GM12864 (cell line): Measurements from ENCODE around the gene SEC24C.
"Not testable (repeated sequence)": the region's sequence is repeated elsewhere in the genome, so short reads cannot be mapped to it uniquely, and the experiment has no call there.

Source experiments
- DNase-seq: peaks from one replicate; pipeline ENCODE4 v3.0.0-alpha.2; 2011; ENCODE audit warnings: low read depth
- H3K4me3 ChIP-seq: 2 replicates; pipeline ENCODE4 v1.5.1; 2011; ENCODE audit warnings: mild to moderate bottlenecking, low read depth, low read length, control low read depth
- TF ChIP-seq, protein P1 (sequence below): IDR thresholded peaks from 2 replicates; pipeline ENCODE4 v1.5.1; 2011; ENCODE audit warnings: low read depth, mild to moderate bottlenecking, moderate library complexity, low read length, control low read depth, inconsistent platforms; ENCODE audit errors: missing control alignments

SEC24C gene, protein sequence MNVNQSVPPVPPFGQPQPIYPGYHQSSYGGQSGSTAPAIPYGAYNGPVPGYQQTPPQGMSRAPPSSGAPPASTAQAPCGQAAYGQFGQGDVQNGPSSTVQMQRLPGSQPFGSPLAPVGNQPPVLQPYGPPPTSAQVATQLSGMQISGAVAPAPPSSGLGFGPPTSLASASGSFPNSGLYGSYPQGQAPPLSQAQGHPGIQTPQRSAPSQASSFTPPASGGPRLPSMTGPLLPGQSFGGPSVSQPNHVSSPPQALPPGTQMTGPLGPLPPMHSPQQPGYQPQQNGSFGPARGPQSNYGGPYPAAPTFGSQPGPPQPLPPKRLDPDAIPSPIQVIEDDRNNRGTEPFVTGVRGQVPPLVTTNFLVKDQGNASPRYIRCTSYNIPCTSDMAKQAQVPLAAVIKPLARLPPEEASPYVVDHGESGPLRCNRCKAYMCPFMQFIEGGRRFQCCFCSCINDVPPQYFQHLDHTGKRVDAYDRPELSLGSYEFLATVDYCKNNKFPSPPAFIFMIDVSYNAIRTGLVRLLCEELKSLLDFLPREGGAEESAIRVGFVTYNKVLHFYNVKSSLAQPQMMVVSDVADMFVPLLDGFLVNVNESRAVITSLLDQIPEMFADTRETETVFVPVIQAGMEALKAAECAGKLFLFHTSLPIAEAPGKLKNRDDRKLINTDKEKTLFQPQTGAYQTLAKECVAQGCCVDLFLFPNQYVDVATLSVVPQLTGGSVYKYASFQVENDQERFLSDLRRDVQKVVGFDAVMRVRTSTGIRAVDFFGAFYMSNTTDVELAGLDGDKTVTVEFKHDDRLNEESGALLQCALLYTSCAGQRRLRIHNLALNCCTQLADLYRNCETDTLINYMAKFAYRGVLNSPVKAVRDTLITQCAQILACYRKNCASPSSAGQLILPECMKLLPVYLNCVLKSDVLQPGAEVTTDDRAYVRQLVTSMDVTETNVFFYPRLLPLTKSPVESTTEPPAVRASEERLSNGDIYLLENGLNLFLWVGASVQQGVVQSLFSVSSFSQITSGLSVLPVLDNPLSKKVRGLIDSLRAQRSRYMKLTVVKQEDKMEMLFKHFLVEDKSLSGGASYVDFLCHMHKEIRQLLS

DNA sequence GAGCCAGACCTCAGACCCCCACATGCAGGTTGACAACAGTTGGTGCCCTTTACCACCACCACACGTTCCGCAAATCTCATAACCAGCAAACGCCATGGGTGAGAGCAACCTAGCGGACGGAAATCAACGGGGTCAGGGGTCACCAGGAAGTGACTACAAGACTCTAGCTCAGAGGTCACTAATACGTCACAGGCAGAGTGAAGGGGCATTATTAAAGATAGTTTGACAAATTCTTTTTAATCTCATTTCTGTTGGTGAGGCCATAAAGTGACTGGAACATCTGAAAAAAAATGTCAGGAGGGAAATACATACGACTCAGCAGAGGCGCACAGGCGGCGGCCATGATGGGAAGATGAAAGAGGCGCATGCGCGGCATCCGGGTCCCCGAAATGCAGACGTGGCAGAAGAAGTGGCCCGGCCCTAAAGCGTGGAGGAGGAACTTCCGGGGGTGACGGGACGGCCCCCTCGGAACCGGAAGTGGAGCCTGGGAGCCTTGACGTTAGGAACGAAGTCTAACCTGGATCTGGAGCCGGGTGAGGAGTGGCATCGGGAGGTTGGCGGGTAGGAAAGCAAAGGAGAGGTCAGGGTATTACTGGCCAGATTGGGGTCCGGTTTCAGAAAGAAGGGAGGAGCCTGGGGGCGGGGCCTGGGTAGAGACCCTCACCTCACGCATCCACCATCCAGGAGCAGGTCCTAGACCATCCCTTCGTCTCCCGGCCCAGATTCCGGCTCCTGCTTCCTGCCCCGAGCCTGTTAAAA lies at the start of gene SEC24C:
TSS of gene SEC24C (plus strand) at position 468 of the 759 bp plus-strand sequence. CDS start 2,461 bp downstream, outside the sequence.
- TF ChIP-seq, protein P1, sequence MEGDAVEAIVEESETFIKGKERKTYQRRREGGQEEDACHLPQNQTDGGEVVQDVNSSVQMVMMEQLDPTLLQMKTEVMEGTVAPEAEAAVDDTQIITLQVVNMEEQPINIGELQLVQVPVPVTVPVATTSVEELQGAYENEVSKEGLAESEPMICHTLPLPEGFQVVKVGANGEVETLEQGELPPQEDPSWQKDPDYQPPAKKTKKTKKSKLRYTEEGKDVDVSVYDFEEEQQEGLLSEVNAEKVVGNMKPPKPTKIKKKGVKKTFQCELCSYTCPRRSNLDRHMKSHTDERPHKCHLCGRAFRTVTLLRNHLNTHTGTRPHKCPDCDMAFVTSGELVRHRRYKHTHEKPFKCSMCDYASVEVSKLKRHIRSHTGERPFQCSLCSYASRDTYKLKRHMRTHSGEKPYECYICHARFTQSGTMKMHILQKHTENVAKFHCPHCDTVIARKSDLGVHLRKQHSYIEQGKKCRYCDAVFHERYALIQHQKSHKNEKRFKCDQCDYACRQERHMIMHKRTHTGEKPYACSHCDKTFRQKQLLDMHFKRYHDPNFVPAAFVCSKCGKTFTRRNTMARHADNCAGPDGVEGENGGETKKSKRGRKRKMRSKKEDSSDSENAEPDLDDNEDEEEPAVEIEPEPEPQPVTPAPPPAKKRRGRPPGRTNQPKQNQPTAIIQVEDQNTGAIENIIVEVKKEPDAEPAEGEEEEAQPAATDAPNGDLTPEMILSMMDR, result no peak
- DNase-seq, result peak; percentile 82
- peak within 1 kb of the TSS; percentile 100 for H3K4me3 ChIP-seq

DNA sequence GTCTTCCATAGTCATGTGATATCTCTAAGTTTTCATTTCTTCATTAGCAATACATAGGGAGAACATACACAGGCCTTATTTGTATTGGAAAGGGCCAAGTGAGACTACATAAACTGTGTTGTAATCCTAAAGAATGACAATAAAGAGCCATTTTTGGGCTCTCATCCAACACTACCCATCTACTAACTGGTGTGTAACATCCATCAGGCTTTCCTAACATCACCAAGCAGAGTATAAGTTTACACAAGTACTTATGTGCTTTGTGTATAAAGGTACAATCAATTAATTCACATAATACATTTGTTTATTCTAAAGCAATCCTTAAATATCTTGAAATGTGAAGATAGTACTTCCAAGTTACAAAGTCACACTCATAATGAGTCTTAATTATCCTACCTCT lies 48.9 kb upstream of the SEC24C start:
- not testable (repeated sequence) for DNase-seq, H3K4me3 ChIP-seq

DNA sequence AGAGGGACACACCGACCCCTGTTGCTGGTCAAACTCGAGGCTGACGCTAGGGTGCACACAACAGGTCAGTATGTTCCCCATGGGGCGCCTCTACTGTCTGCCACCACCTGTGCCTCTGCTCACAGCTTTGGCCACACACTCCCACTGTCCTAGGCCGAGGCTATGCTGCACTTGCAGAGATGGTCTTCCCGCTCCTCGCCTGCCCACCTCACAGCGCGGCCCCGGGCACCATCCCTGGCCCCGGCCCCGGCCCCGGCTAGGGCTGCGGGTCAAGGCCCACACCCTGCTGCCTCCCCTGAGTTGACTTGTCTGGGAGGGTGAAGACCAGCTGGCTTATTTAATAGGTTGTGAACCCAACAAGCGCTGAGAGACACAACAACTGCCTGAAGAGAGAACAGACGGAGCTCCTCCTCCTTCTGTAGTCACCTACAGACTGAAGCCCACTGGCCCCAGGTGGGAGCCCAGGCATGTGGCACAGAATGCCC lies 46.5 kb upstream of the SEC24C start, which contains the start of gene AGAP5:
TSS of gene AGAP5 (minus strand) at position 435 of the 485 bp plus-strand sequence. CDS start at position 81, 354 bp downstream.
- DNase-seq, H3K4me3 ChIP-seq: not testable (repeated sequence)

DNA sequence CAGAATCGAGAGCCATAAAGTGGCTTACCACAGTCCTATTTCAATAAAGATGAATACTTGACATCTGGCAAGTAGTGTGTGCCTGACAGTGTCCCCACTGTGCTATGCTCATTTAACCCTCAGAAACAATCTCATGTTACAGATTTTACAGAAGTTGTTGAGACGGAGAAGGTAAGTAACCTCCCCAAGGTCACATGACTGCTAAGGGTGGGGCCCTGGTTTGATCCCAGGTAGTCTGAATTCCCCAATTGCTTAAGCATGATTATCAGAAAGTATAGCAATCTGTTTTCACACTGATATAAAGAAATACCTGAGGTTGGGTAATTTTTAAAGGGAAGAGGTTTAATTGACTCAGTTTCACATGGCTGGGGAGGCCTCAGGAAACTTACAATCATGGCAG lies 45.4 kb upstream of the SEC24C start:
- DNase-seq, result not testable (repeated sequence)

DNA sequence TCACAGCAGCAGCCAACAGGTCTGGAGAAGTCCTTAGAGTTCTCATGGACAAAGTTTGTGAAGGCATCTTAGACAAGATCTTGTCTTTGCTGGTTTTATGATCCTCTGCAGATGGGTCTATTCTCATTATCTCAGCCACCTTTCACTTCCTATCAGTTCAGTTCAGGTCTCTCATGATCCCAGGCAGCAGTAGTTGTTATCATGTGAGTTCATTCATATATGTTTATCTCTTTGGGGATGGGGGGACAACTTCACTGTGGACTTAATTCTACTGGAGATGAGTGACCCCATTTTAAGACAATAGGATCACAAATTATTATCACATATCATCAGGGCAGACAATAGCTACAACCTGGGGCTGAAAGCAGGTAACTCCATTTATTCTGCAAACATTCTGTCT lies 40.2 kb upstream of the SEC24C start:
- not testable (repeated sequence) for H3K4me3 ChIP-seq, DNase-seq

More for the DNA sequence above, 45.4 kb upstream of the SEC24C start:
- not testable (repeated sequence) for H3K4me3 ChIP-seq

DNA sequence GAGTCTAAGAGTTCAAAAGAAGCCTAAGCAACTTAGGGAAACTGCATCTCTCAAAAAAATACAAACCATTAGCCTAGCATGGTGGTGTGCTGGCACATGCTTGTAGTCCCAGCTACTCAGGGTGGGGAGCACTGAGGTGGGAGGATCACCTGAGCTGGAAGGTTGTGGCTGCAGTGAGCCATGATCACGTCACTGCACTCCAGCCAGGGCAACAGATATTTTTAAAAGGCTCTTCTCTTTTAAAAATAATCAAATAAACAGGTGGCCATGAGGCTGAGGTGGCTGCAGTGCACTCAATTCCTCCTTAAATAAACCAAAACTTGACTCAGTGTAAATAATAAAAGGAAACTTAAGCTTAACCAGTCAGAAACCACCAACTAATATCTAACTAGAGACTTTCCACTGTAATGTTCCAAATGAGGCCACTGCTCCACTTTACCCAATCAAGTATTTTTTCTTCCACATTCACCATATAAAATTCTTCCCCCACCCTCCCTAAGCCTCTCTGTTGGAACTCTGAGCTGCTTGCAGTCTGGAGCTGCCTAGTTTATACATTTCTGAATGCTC lies 38.6 kb upstream of the SEC24C start:
- not testable (repeated sequence) for DNase-seq, H3K4me3 ChIP-seq

DNA sequence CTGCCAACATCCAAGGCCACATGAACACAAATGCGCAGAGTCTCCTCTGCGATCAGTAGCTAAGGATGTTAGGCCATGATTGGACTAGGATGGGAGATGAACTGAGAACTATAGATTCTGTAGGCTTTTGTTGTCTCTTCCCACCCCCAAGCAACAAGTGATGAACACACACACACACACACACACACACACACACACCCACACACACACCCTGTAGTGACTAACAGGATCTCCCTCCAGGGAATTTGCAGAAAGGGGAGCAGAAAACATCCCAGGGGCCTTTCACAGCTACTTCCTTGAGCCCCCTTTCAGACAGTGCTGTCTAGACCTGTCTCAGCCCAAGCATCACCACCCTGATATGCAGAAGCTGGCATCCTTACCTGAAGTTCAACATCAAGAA lies 37.7 kb upstream of the SEC24C start:
- not testable (repeated sequence) for H3K4me3 ChIP-seq, DNase-seq

DNA sequence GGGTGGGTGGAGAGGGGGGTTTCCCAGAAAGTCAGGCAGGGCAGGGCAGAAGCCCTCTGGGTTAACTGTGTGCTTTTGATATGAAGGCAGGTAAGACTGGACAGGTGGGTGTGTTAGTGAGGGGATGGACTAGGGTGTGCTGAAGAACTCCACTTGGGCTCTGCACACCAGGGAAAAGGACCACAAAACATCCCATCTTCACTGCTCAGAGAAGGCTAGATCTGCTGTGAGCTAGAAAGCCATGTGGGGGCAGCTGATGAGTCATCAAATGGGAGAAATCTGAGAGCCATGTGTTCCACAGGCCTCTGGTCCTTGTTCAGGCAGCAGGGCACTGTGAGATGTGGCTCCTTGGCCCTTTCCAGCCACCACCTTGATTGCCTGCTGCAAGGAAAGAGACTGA lies 36.5 kb upstream of the SEC24C start:
- not testable (repeated sequence) for H3K4me3 ChIP-seq, DNase-seq

DNA sequence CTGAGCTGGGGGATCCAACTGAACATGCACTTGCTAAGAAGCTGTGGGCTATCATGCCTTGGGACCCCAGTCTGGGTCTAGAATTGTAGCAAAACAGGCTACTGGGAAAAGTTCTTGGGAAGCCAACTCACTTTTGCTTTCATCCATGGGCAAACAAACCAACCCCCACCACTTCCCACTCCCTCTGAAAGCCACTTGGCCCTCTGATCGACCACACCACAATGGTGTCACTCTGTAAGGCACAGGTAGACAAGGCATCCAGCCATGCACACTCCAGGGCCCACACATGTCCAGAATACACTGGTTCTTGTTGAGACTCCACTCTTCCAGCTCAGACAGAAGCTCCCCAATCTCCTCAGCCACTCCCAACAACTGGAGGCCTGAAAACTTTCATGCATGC lies 36.0 kb upstream of the SEC24C start:
- not testable (repeated sequence) for H3K4me3 ChIP-seq, DNase-seq

DNA sequence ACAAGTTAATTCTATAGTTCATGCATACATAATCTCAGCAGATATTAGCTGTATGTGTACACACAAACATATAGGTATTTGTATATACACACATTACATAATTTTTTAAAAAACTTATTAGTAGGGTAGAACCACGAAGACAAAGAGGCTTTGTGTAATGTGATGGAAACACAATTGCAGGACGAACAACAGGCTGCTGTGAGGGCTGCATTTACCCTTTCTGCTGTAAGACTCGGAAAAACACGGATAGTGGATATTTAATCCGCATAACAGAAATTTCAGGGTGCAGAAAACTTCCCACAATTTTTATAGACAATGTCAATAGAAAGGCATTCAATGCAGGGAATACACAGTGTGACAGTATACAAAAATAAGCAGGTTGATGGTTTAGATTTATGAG lies 32.5 kb upstream of the SEC24C start:
- DNase-seq, result not testable (repeated sequence)

DNA sequence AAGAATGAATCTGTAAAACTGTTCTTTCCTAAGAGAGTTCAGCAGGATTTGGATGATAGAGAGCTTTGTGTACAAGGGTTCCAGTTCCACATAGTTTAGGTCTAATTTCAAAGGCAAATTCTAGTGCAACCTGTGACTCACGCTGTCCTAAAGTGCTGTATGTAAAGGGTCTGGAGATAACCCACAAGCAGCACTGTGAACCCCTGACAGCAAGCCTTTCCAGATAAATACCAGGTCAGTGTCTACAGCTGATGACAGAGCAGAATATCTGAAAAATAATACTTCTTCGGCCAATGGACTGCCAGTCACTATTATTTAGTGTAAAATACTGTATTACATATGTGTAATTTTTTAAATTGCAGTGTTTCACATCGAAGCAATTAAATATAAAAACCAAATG lies 30.3 kb upstream of the SEC24C start:
- not testable (repeated sequence) for H3K4me3 ChIP-seq, DNase-seq

More for the DNA sequence above, 32.5 kb upstream of the SEC24C start:
- H3K4me3 ChIP-seq, result not testable (repeated sequence)

DNA sequence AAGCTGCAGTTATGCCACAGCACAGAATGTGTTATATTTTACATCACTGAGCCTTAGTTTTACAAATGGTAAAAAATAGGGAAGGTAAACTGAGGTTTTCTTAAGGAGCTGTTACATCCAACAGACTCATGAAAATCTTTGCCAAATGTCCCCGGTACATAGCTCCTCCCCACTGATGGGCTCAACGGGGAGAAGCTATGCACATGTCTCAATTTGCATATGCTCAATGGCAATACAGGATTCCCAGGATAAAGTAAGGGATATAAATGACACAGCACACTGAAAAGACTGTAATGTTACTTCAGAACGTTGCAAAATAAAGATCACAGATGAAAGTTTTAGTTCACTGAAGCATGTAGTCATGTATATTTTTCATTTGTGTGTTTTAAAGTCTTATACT lies 29.7 kb upstream of the SEC24C start:
- not testable (repeated sequence) for H3K4me3 ChIP-seq, DNase-seq

DNA sequence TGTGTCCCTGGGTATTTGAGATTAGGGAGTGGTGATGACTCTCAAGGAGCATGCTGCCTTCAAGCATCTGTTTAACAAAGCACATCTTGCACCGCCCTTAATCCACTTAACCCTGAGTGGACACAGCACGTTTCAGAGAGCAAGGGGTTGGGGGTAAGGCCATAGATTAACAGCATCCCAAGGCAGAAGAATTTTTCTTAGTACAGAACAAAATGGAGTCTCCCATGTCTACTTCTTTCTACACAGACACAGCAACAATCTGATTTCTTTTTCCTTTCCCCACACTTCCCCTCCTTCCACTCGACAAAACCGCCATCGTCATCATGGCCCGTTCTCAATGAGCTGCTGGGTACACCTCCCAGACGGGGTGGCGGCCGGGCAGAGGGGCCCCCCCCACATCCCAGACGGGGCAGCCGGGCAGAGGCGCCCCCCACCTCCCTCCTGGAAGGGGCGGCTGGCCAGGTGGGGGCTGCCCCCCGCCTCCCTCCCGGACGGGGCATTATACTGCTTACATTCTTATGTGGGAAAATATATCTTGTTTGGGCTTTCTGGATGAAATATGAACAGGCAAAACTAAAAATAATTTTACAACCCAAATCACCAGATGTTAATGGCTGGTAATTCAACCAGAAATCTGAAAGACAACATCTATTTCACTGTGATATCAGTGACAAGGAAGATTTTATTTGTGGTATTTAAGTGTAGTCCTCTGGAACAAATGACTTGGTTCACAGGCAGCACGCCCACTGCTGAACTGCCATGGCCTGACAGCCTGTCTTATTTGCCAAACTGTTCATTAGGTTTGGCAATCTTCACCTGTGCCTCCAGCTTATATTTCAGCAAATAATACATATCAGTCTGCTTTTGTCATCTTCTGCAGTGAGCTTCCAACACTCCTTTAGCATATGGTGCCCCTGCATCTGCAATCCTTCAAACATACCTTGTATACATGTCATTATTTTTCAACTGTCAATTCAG lies 28.7 kb upstream of the SEC24C start:
- not testable (repeated sequence) for DNase-seq, H3K4me3 ChIP-seq
